ENCODE results near the gene DCLK1. TPM values are rescaled to one million over a fixed set of nuclear protein-coding genes. Genes with fewer than 3 reads are reported as not detected.

Gene DCLK1
- total RNA-seq: not detected

DNA sequence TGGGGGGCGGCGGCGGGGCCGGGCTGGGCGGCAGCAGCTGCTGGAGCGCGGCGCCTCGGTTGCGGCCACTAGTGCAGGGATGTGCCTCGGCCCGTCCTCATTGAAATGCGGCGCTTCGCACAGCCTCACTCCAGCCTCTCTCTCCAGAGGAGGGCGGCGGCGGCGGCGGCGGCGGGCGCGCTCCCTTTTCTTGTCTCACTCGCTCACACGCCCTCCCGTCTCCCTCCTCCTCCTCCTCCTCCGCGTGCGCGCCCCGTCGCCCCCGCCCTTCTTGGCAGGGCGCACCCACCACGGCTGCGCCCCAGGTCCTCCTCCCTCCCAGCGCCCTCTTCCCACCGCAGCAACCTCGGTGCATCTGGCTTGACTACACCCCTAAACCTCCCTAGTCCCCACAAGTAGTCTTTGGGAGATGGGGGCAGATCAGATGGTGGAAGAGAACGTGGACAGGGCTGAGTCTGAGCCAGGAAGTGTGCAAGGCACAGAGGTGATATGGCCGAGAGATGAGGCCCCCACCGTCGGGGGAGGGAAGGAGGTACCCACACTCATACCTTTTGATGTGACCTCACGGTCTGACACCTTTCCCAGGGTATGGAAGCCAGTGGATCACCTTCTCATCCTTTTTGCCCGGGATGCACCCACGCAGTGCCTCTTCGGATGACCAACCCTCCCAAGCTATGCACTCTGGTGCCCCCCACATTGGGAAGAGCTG is at the start of gene DCLK1:
DCLK1 (minus strand) TSS at position 161 of the 709 bp plus-strand sequence.
- ATAC-seq (peak in 1 of 2 donors; percentile 40), DNase-seq (no peak)
- Mint-ChIP-seq H3K36me3 (ENCODE audit: insufficient read depth) (no peaks in the 10 kb centered on the region), H3K4me3 (no peak within 1 kb of the TSS), H3K27me3 (ENCODE audit: low read depth) (peaks cover 30% of the 10 kb centered on the region), H3K4me1 (ENCODE audit: low read depth) (no peaks in the 10 kb centered on the region), H3K9me3 (no peaks in the 10 kb centered on the region)

DNA sequence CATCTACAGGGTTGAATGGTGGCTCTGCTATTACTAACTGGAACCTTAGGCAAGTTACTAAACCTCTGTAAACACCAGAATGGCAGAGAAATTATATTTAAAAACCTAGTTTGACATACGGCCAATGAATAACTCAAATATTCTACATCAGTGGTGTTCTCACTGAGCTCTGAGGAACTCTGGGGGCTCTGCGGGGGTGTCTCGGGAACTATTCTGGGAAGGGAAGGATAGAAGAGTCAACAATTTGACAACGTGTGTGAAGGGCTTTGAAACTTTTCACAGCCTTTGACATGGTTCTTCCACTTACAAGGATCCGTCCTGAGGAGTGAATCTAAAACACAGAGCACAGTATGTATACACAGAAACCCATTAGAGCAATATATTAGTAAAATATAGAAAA is 44.4 kb upstream of the DCLK1 start:
- H3K9me3 Mint-ChIP-seq: no peaks in the 10 kb centered on the region
- no peak for DNase-seq
- ATAC-seq: no peak
- H3K36me3 Mint-ChIP-seq (ENCODE audit: insufficient read depth): no peaks in the 10 kb centered on the region
- H3K4me3 Mint-ChIP-seq: no peak overlapping the region
- H3K27me3 Mint-ChIP-seq (ENCODE audit: low read depth): no peaks in the 10 kb centered on the region
- H3K4me1 Mint-ChIP-seq (ENCODE audit: low read depth): no peaks in the 10 kb centered on the region

DNA sequence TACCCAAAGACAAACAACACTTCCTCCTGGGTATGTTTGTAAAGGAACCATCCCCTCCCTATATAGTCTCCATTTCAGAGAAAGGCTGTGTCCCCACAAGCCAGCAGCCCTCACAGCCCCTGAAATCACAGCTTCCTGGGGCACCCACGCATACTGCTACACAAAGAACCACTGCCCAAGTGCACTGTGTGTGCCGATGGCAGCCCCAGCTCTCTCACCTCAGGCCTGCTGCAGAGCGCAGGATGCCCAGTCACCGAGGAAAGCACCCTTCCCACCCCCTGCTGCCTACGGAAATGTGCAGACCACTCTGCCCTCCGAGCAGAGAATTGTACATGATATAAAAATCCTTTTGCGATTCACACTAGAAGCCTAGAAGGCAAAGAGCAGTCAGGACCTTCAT is 43.7 kb upstream of the DCLK1 start:
- Mint-ChIP-seq H3K9me3 (no peaks in the 10 kb centered on the region), H3K4me3 (no peak overlapping the region), H3K36me3 (ENCODE audit: insufficient read depth) (no peaks in the 10 kb centered on the region), H3K27me3 (ENCODE audit: low read depth) (no peaks in the 10 kb centered on the region), H3K4me1 (ENCODE audit: low read depth) (no peaks in the 10 kb centered on the region)
- ATAC-seq (no peak), DNase-seq (no peak)

DNA sequence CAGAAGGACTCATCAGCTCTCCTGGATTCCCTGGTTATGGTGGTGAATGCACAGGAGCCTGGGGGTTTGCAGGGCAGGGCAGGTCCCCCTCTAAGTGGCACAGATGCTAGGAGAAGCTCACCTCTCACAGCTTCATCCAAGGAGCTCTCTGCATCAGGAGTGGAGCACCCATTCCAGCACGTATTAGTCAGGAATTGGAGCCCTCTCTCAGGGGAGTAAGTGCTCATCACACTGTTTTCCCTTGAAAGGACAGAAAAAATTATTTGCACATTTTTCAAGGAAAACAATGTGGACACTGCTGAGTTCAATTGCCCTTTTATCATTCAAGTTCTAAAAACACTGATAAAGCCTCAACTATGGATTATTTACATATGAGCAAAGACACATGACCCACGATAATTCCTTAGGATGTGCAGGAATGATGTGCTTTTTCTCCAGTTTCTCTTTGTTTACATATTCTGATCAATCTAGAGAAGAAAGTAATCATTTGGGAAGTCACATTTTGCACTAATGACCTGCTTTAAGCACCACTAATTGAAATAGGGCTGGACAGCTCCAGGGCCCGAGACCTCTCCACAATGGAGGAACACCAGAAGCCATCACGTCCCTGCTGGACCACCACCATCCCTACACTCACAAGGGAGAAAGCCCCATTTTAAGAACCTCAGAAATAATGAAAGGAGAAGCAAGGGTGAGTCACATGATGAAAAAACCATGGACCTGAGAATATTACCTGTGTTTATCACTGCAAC is 42.6 kb upstream of the DCLK1 start:
- Mint-ChIP-seq H3K36me3 (ENCODE audit: insufficient read depth) (no peaks in the 10 kb centered on the region), H3K27me3 (ENCODE audit: low read depth) (no peaks in the 10 kb centered on the region)

DNA sequence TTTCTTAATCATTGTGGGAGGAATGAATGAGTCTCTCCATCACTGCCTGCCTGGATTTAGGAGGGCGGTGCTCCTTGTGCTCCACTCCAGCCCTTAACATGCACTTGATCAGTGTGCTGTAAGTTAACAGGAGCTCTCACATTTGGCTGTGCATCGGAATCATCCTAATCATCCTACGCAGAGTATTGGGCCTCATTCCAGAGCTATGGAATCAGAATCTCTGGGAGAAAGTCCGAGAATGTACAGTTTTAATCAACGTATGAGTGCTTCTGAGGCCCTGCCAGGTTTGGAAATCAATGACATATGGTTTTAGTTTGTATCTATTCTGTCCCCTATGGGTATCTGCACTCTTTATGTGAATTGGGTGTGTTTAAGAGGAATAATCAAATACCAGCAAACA is 34.9 kb upstream of the DCLK1 start:
- H3K36me3 Mint-ChIP-seq (ENCODE audit: insufficient read depth): no peaks in the 10 kb centered on the region
- no peaks in the 10 kb centered on the region for H3K4me1 Mint-ChIP-seq (ENCODE audit: low read depth)
- H3K9me3 Mint-ChIP-seq: no peaks in the 10 kb centered on the region
- H3K27me3 Mint-ChIP-seq (ENCODE audit: low read depth): no peaks in the 10 kb centered on the region
- no peak for ATAC-seq
- DNase-seq: no peak
- H3K4me3 Mint-ChIP-seq: no peak overlapping the region

More for the DNA sequence above, 42.6 kb upstream of the DCLK1 start:
- Mint-ChIP-seq H3K4me1 (ENCODE audit: low read depth) (no peaks in the 10 kb centered on the region), H3K4me3 (no peak overlapping the region), H3K9me3 (no peaks in the 10 kb centered on the region)
- ATAC-seq (no peak), DNase-seq (no peak)

DNA sequence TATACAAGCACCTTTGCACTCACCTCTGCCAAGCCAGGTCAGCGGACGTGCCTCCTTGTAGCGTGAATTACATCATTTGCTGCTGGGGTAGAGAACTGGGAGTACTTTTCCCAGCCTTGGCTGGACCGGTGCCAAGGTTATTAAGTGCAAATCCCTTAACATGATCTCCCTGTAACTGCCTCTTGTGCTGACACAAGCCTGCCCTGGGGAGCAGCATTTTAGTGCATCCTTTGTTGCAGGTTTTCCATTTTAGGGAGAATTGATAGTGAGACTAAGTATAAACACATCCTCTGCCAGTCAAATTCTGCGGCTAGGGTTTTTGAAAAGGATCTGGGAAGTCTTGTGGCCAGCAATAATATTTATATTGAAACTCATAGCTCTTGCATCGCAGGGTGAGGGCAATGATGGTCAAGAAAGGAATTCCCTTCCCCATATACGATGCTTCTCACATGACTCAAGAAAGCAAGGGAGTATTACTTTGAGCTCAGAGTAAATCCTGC is 32.7 kb upstream of the DCLK1 start:
- H3K36me3 Mint-ChIP-seq (ENCODE audit: insufficient read depth): no peaks in the 10 kb centered on the region
- H3K4me1 Mint-ChIP-seq (ENCODE audit: low read depth): no peaks in the 10 kb centered on the region
- no peak overlapping the region for H3K4me3 Mint-ChIP-seq
- ATAC-seq: no peak
- peaks cover 5% of the 10 kb centered on the region for H3K9me3 Mint-ChIP-seq
- no peak for DNase-seq
- no peaks in the 10 kb centered on the region for H3K27me3 Mint-ChIP-seq (ENCODE audit: low read depth)

DNA sequence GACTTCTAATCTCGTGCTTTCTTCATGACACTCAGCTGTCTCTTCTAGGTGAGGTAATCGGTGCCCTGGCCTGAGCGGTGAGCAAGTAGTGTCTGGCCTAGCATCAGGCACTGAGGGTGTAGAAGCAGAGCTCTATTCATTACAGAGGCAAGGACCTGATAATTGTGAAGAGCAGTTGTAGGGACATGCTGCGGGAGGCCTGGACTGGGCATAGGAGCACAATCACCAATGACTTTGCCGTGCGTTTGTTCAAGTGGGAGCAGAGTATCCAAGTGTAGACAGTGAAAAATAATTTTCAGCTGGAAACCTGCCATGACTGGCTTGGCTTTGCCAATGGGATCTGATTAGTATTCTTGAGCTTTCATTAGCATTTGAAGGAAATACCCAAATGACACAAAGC is 32.1 kb upstream of the DCLK1 start:
- Mint-ChIP-seq H3K27me3 (ENCODE audit: low read depth) (no peaks in the 10 kb centered on the region), H3K4me3 (no peak overlapping the region), H3K36me3 (ENCODE audit: insufficient read depth) (no peaks in the 10 kb centered on the region), H3K9me3 (peaks cover 5% of the 10 kb centered on the region), H3K4me1 (ENCODE audit: low read depth) (no peaks in the 10 kb centered on the region)
- ATAC-seq (no peak), DNase-seq (no peak)

DNA sequence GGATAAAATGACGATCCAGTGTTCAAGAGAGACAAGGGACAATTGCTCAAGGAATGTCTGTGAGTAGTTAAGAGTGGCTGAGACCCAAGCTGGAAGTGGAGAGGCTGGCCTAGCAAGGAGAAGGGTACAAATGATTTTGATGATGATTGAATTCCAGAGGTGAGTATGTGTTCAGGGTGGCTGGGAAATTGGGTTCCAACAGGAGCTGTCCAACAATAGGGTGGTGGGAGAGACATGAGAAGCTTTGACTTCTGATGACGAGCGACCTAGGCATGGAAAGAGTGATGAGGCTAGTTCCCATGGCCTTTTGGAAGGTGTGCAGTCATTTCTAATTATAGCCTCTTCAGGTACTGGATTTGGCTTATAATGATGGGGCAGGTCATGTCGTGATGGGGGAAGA is 29.1 kb upstream of the DCLK1 start:
- H3K36me3 Mint-ChIP-seq (ENCODE audit: insufficient read depth): no peaks in the 10 kb centered on the region
- H3K27me3 Mint-ChIP-seq (ENCODE audit: low read depth): peaks cover under 1% of the 10 kb centered on the region
- no peak for DNase-seq
- H3K4me1 Mint-ChIP-seq (ENCODE audit: low read depth): no peaks in the 10 kb centered on the region
- H3K9me3 Mint-ChIP-seq: peaks cover 5% of the 10 kb centered on the region
- no peak overlapping the region for H3K4me3 Mint-ChIP-seq
- ATAC-seq: no peak

DNA sequence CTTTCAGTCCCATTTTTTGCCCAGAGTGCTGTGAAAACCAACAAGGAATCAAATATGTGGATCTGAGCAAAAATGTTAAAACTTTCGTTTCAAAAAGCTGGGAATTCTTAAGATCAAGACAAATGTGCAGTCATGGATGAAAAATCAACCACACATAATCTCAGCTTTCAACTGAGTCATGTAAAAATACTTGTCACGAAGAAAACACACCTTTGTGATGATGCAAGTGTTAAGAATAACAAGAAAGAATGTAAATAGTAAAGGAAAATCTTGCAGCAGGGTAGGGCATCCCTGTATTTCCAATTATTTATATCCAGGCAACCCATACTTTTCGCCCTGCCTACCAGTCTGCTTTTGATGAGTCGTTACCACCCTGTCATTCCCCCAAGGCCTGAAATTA is 27.4 kb upstream of the DCLK1 start:
- no peaks in the 10 kb centered on the region for H3K36me3 Mint-ChIP-seq (ENCODE audit: insufficient read depth)
- peaks cover 4% of the 10 kb centered on the region for H3K27me3 Mint-ChIP-seq (ENCODE audit: low read depth)
- no peaks in the 10 kb centered on the region for H3K4me1 Mint-ChIP-seq (ENCODE audit: low read depth)
- no peak for DNase-seq
- H3K4me3 Mint-ChIP-seq: no peak overlapping the region
- peaks cover 5% of the 10 kb centered on the region for H3K9me3 Mint-ChIP-seq
- ATAC-seq: no peak

DNA sequence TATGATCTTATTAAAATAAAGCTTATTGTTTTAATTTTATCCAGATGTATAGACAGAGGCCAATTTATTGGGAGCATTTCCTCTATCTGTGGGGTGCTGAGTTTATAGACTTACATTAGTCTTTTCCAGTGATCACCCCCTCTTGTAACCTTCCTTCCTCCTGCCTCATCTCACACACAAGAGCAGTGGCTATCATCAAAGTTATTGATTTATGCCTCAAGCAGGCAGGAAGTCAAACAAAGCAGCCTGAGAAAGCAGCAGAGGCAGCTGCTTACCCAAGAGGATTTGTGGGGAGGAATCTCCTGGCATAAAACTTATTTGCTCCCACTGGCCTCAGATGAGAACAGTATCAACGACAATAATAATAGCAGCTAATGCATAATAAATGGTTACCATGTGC is 26.3 kb upstream of the DCLK1 start:
- no peak for DNase-seq
- ATAC-seq: no peak
- H3K4me1 Mint-ChIP-seq (ENCODE audit: low read depth): no peaks in the 10 kb centered on the region
- peaks cover 4% of the 10 kb centered on the region for H3K27me3 Mint-ChIP-seq (ENCODE audit: low read depth)
- H3K36me3 Mint-ChIP-seq (ENCODE audit: insufficient read depth): no peaks in the 10 kb centered on the region
- peaks cover 5% of the 10 kb centered on the region for H3K9me3 Mint-ChIP-seq
- H3K4me3 Mint-ChIP-seq: no peak overlapping the region

DNA sequence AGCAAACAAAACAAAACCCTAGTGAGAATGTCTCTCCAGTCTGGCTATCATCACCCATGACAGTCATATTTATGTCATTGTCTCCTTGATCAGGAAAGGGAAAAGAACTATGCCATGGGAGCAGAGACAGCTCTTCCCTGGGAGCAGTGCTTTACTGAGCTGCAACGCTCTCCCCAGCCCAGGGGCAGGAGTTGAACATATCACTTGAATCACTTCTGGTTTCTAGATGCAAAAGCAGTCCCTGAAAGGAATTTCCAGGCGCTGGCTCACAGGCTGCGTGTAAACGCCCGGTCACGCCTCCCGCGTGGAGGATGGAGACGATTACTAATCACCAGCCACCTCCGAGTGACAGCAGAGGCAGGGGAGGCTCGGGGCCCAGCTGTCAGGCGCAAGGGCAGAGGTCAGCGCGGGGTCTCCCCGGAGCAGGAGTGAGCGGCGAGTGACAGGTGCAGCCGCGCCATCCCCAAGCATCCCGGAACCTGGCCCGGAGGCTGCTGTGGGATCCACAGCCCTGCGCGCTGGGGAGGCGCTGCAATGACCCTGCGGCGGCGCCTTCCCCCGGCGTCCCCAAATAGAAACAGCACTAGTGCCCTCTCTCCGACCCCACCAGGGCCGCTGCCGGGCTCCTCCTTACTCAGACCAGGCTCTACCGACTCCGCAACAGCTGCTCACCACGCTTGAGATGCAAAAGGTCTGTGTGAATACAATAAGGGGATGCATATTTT is 23.5 kb upstream of the DCLK1 start:
- DNase-seq: no peak
- no peaks in the 10 kb centered on the region for H3K9me3 Mint-ChIP-seq
- no peak overlapping the region for H3K4me3 Mint-ChIP-seq
- no peak for ATAC-seq
- H3K4me1 Mint-ChIP-seq (ENCODE audit: low read depth): no peaks in the 10 kb centered on the region
- H3K27me3 Mint-ChIP-seq (ENCODE audit: low read depth): peaks cover 4% of the 10 kb centered on the region
- no peaks in the 10 kb centered on the region for H3K36me3 Mint-ChIP-seq (ENCODE audit: insufficient read depth)

DNA sequence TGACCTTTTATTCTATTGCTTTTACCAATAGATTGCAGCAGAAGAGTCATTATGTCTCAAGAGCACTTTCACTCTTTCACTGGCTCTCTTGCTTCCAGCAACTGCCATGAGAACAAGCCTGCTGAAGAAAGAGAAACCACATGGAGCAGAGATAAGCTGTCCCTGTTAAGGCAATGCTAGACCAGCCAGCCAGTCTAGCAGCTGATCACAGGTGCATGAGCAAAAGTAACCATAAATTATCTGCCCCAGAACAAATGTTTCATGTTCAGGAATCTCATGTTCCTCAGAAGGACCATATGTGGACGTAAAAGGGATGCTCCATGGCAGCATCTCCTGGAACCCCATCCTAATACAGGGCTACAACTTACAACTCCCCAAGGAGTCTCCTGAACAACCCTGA is 20.4 kb upstream of the DCLK1 start:
- no peaks in the 10 kb centered on the region for H3K36me3 Mint-ChIP-seq (ENCODE audit: insufficient read depth)
- no peaks in the 10 kb centered on the region for H3K4me1 Mint-ChIP-seq (ENCODE audit: low read depth)
- no peak overlapping the region for H3K4me3 Mint-ChIP-seq
- no peaks in the 10 kb centered on the region for H3K9me3 Mint-ChIP-seq
- no peak for ATAC-seq
- DNase-seq: no peak
- H3K27me3 Mint-ChIP-seq (ENCODE audit: low read depth): peaks cover 4% of the 10 kb centered on the region

DNA sequence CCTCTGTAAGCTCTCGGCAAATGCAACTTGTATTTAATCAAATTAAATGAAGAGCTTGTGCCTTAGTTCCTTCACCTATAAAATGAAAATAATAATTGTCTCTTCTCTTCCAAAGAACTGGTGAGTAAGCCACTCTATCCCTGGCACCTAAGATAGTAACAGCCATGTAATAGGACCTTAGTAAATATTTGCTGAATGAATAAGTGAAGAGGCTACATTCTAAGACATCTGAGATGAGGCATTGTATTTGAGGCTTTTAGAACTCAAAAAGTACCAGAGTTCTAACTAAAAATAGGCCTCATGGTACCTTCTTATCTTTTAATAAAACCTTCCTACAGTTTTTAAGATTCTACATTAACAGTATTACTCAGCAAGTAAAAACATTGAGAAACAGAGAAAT is 17.3 kb upstream of the DCLK1 start:
- Mint-ChIP-seq H3K9me3 (no peaks in the 10 kb centered on the region), H3K4me1 (ENCODE audit: low read depth) (no peaks in the 10 kb centered on the region), H3K36me3 (ENCODE audit: insufficient read depth) (no peaks in the 10 kb centered on the region), H3K27me3 (ENCODE audit: low read depth) (no peaks in the 10 kb centered on the region), H3K4me3 (no peak overlapping the region)
- DNase-seq (no peak), ATAC-seq (no peak)

DNA sequence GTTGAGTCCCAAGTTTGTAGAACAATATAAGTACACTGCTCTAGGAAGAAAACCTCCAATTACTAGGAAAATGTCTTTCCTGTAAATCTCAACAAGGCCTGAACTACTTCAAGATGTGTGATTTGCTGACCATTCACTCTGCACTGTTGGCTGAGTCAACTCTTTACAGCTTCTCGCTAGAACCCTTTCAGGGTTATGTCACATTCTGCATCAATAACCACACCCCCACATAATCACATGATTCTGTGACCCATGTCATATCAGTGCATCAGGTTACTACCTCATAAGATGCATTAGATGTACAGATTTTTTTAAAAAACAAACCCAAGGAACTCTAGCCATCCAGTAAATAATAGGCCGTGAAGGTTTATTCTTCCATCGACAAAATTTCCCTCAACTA is 16.1 kb upstream of the DCLK1 start:
- Mint-ChIP-seq H3K4me3 (no peak overlapping the region), H3K27me3 (ENCODE audit: low read depth) (no peaks in the 10 kb centered on the region), H3K9me3 (no peaks in the 10 kb centered on the region), H3K36me3 (ENCODE audit: insufficient read depth) (no peaks in the 10 kb centered on the region), H3K4me1 (ENCODE audit: low read depth) (no peaks in the 10 kb centered on the region)
- DNase-seq (no peak), ATAC-seq (no peak)

All from activated T-cell treated with anti-CD3 and anti-CD28 coated beads, Interleukin-2, amount 50 U/mL, for 4 hours (primary cell).